SK-N-SH (cell line): ENCODE results near the gene UGCG.

Experiments used
- CTCF ChIP-seq: fragments of 200-600 bp; sonication (generic); IDR thresholded peaks from 2 replicates; pipeline ENCODE4 v1.6.1; 2017; ENCODE audit warnings: antibody characterized with exemption, mild to moderate bottlenecking, moderate library complexity
- EZH2phosphoT487 ChIP-seq: fragments of 200-600 bp; sonication (generic); IDR thresholded peaks from 2 replicates; pipeline ENCODE4 v1.6.1; 2017; ENCODE audit warnings: low read depth, mixed run types, mild to moderate bottlenecking, antibody characterized with exemption, moderate library complexity, borderline replicate concordance
- NRF1 ChIP-seq: IDR thresholded peaks from 2 replicates; pipeline ENCODE4 v1.6.1; 2012; ENCODE audit warnings: low read depth, mild to moderate bottlenecking, low read length
- PBX3 ChIP-seq: IDR thresholded peaks from 2 replicates; pipeline ENCODE4; 2012
- POLR2AphosphoS5 ChIP-seq: IDR thresholded peaks from 2 replicates; pipeline ENCODE4 v1.6.1; 2012; ENCODE audit warnings: low read depth, low read length
- REST ChIP-seq: IDR thresholded peaks from 2 replicates; pipeline ENCODE4 v1.6.1; 2012; ENCODE audit warnings: mild to moderate bottlenecking, low read depth, low read length, moderate library complexity
- RXRA ChIP-seq: IDR thresholded peaks from 2 replicates; pipeline ENCODE4 v1.4.0; 2012; ENCODE audit warnings: low read depth, mild to moderate bottlenecking, borderline replicate concordance
- SIN3A ChIP-seq: IDR thresholded peaks from 2 replicates; pipeline ENCODE4 v1.6.1; 2012; ENCODE audit warnings: low read depth, mild to moderate bottlenecking, low read length, moderate library complexity, borderline replicate concordance
- TEAD4 ChIP-seq: IDR thresholded peaks from 2 replicates; pipeline ENCODE4 v1.4.0; 2012; ENCODE audit warnings: mild to moderate bottlenecking, borderline replicate concordance; ENCODE audit not compliant: insufficient read depth
- USF1 ChIP-seq: IDR thresholded peaks from 2 replicates; pipeline ENCODE4 v1.4.0; 2012; ENCODE audit warnings: low read depth, borderline replicate concordance
- TF ChIP-seq, protein P1 (sequence below): fragments of 150-350 bp; IDR thresholded peaks from 2 replicates; pipeline ENCODE4 v1.6.1; 2017; ENCODE audit warnings: antibody characterized with exemption, low read length, low read depth, borderline replicate concordance

DNA sequence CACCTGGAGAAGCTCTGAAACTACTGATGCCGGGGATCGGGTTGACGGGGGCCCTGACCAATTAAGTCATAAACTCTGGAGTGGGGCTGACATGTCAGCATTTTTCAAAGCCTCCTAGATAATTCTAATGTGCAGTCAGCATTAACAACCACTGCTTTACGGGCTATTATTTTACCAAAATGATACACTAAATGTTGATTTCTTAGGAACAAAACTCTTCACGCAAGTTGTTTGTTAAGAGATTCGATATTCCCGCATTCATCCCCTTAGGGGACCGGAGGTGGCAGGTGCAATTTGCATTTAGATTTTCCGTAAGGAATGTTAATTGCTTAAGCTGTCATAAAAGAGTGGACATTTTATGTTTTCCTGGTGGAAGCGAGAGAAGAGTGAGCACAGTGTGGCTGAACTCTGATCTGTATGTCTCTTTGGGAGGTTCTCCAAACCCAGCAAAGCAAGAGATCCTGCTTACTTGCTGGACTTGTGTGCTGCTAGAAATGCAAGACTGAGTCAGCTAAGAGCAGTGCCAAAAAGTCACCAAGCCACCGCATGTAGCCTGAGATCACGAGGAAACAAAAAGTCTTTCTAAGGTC, 77.6 kb downstream of the UGCG start:
- TF ChIP-seq PBX3 (no peak), CTCF (no peak), USF1 (no peak), POLR2AphosphoS5 (no peak), EZH2phosphoT487 (no peak), NRF1 (no peak), TEAD4 (no peak), SIN3A (no peak), REST (no peak), RXRA (no peak)
- TF ChIP-seq, protein P1, sequence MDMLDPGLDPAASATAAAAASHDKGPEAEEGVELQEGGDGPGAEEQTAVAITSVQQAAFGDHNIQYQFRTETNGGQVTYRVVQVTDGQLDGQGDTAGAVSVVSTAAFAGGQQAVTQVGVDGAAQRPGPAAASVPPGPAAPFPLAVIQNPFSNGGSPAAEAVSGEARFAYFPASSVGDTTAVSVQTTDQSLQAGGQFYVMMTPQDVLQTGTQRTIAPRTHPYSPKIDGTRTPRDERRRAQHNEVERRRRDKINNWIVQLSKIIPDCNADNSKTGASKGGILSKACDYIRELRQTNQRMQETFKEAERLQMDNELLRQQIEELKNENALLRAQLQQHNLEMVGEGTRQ: no peak
